Thyroid gland (tissue), 4 donors: ENCODE measurements around the gene TADA1.

ENCODE experiments used
- CTCF ChIP-seq, 6 experiments: fragments of 200-600 bp in 3 of 6; fragments of 450-650 bp in 3 of 6; sonication (generic) in 3 of 6; IDR thresholded peaks; one replicate each; pipeline ENCODE4 v1.5.1; 2016 to 2019; ENCODE audit warnings: antibody characterized with exemption in 6 of 6, mild to moderate bottlenecking in 2 of 6, inconsistent platforms in 1 of 6, moderate library complexity in 1 of 6
- POLR2A ChIP-seq, 2 donors: fragments of 450-650 bp; IDR thresholded peaks; one replicate each; pipeline ENCODE4 v1.6.1; 2017; ENCODE audit warnings: antibody characterized with exemption in 2 of 2, mild to moderate bottlenecking in 2 of 2, moderate library complexity in 1 of 2

DNA sequence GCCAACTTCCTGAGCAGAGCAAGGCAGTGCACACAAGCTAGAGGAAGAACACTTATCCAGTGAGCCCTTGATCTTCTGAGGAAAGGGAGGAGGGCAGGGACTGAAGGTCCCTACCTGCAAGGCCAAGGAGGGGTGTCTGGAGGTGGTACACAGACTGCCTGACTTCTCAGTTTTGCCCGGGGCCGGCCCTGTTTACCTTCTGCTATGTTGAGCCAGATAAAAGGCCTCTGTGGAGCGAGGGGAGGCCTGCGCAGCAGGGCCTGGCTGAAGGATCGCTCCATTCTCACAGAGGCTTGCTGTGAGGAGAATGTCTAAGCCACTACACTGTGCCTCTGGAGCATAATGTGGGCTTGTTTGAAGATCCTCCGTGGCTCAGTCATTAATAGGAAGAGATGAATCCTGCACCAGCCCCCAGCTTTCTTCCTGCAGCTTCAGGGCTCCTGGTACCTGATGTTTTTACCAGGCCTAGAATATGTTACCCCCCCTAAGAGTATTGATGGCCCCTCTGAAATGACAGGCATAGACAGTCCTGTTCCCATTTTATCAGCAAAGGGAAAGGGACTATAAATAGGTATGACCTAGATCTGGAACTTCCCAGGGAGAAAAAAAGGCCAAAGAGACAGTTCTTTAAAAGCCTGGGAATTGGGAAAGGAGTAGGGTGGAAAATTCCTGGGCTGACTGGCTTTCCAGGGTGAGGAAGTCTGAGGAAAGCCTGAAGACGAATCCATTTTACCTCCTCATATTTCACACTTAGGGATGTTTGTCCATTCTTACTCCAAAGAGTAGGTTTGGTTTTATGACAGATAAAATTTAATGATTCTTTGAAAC is 32.1 kb downstream of the TADA1 start:
- no peak for TF ChIP-seq CTCF (IDR thresholded peaks at IDR 0.05)
- TF ChIP-seq POLR2A (IDR thresholded peaks at IDR 0.05): no peak
